HG02623 (cell line): ENCODE measurements around the gene TXNL4A.
"Not testable (repeated sequence)": the region's sequence is repeated elsewhere in the genome, so short reads cannot be mapped to it uniquely, and the experiment has no call there.

Source experiments
- ATAC-seq: cut with Tn5 transposase; IDR thresholded peaks from one replicate; pipeline ENCODE4 v1.9.1; 2021; ENCODE audit warnings: moderate library complexity; ENCODE audit not compliant: unreplicated experiment

The TXNL4A gene, protein sequence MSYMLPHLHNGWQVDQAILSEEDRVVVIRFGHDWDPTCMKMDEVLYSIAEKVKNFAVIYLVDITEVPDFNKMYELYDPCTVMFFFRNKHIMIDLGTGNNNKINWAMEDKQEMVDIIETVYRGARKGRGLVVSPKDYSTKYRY

DNA sequence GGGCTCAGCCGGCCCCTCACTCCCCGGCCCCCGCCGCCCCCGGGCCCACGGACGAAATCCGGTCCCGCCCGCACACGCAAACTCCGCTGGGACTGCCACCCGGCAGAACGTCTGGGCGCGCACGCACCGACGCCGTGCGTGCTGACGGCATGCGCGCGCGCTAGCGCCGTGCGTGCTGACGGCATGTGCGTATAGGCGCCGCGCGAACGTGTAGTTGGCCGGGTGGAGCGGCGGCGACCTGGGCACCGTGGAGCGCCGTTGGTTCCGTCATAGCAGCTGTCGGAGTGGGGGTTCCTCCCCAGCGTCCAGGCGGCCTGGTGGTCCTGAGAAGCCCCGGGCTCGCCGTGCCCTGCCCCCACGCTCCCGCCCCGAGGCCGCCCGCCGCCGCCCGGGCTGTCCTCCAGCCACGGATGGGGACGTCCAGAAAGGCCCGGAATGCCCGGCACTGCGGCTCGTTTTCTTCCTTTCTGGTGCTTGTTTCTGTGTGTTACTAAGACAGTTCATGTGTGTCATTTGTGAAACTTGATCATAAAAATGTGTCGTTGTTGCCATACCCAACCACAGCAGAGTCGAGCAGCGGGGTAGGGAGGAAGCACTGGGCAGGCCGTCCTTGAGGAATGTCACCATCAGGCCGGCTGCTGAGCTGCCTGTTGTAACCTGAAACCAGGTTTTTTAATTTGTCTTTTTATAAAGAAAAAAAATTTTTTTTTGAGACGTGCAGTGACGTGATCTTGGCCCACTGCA, at the start of gene TXNL4A:
Gene TXNL4A (minus strand): TSS at position 113 of the 744 bp plus-strand sequence. CDS start 171 bp downstream, outside the sequence.
- ATAC-seq: peak; percentile 97

DNA sequence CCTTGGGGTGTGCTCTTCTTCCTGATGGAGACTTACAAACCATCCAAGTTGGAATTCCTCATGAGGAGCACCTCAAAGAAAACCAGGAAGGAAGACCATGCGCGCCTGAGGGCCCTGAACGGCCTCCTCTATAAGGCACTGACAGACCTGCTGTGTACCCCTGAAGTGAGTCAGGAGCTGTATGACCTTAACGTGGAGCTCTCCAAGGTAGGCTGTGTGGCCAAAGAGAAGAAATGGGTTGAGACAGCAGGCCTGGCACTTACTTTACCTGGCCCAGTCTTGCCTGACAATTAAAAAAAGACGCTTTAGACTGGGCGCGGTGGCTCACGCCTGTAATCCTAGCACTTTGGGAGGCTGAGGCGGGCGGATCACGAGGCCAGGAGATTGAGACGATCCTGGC, 48.9 kb upstream of the TXNL4A start:
- ATAC-seq: no peak

DNA sequence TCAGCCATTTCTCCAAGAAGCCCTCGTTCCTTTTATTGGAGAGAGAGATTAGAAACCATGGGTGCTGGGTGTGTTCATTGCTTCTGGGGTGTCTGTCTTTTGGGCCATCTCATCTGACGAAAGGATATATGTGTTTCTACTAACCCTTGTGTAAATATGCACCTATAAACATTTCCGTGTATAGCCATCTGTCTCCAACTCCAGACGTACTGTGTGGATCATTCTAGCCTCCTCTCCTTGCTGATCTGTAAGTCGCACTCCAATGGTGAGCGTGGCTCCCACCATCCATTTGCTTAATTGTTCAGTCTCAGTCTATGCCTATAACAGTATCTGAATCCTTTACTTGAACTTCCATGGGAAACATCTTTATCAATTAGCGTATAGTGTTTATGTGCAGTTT, 47.6 kb upstream of the TXNL4A start:
- no peak for ATAC-seq

DNA sequence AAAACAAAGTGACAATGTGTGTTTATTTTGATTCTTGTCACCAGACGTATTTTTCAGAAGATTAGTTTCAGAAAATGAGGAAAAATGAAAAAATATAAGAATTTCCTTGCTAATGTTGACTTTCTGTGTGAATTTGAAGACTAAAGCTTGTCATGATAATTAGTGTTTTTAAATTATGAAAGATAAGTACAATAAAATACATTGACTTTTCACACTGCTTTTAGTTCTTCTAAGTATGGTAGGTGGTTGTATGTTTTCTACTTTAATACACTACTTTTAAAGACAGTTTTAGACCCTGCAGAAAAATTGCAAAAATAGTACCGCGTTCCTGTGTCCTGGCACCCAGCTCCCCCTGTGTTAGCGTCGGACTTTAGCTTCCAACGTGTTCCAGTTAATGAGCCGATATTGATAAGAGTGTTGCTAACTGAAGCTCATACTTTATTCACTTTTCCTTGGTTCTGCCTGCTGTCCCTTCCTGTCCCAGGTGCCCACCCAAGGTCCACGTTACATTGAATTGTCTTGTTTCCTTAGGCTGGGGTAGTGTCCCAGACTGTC, 46.6 kb upstream of the TXNL4A start:
- ATAC-seq: no peak

DNA sequence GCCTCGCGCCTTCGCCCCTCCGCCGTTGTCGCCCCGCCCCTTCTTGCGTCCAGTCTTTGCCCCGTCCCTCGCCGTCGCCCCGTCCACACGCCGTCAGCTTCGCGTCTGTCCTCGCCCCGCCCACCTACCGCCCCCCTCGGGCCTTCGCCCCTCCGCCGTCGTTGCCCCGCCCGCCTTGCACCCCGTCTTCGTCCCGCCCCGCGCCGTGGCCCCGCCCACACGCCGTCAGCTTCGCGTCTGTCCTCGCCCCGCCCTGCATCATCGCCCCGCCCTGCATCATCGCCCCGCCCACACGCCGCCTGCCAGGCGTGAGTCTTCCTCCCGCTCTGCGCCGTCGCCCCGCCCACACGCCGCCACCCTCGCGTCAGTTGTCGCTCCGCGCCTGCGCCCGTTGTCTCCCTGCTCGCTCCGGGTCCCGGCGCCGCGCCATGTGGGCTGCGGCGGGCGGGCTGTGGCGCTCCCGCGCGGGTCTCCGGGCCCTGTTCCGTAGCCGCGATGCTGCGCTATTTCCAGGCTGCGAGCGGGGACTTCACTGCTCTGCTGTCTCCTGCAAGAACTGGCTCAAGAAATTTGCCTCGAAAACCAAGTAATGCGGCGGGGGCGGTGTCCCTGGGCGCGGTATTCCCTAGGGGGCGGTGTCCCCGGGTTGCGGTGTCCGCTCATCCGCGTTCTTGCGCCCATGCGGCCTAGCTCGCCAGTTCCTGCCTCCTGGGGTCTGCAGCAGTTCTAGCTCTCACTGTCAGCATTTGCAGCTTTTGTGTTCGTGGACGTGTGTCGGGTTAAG, 45.9 kb upstream of the TXNL4A start, which contains the start of gene RBFA:
Gene RBFA (plus strand): TSS at position 367 of the 784 bp plus-strand sequence. CDS start 62 bp downstream, at position 429.
- peak; percentile 67 for ATAC-seq

DNA sequence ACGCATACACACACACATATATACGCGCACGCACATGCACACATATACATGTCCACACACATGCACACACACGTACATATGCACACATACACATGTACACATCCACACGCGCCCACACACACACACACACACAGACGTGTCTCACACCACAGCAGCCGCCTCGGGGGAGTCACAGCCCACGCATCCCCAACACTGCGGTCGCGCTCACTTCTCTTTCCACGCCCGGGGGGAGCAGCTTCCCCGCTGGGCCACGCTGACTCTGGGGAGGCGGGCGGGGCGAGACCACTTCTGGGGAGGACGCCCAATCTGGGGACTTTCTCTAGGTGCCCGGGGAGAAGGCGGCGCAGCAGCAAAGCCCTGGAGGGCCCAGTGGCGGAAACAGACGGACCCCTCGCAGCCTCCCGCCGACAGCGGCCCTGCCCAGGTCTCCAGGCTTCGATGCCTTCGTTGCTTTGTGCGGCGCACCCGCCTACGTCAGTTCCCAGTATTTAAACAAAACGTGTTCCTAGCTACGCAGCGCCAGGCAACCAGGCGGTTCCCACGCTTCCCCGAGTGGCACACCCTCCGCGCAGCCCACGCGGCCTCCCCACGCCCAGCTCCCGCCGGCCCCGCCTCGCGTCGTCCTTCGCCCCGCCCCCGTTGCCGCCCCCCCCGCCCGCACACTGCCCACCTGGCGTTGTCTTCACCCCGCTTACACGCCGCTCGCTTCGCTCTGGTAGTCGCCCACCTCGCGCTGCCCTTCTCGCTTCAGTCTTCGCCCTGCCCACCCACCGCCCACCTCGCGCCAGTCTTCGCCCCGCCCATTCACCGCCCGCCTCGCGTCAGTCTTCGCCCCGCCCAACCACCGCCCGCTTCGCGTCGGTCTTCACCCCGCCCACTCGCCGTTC, 45.1 kb upstream of the TXNL4A start:
- peak; percentile 35 for ATAC-seq

DNA sequence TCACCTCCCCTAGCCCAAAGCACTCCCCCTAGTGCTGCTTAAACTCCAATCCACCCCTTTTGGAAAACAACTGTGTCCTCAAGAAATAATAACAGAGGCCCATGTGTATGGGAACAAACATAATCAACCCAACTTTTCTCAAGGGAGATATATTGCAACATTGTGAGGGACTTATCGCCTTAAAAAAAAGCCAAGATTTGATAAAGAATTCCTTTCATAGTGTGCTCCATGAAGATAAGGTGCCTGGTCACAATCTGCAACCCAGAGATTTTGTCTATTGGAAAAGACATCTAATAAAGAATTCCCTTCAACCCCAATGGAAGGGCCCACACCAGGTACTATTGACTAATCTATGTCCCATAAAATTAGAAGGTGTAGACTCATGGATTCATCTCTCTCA, 41.3 kb upstream of the TXNL4A start:
- no peak for ATAC-seq

DNA sequence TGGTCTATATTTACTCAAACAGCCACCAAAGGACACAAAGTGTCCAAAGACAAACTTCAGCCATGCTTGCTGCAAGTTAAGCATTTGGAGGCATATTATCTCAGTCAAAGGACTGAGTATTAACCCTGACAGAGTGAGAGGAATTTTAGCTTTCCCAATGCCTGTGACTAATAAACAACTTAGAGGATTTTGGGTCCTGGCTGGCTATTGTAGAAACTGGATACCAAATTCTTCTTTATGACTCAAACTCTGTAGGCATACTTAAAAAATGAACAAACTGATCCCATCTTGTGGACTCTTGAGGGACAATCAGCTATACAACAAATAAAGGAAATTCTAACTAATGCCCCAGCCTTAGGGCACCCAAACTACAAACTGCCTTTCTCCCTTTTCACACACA, 39.4 kb upstream of the TXNL4A start:
- ATAC-seq: not testable (repeated sequence)

DNA sequence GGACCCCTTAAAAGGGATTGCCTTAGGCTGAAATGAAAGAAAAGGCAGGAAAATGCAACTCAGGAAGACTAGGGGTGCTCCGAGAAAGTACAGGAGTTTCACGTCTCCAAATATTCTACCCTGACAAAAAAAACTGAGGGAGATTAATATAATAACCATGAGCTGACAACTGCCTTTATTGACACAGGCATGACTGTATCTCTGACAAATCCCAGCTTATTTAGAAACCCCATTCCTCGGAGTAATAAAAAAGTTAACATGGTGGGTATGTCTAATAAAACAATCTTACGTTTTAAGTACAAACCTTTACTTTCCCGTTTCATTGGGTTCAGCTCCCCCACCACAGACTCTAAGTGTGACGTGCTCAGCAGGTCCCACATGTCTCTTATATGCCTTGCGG, 38.0 kb upstream of the TXNL4A start:
- ATAC-seq: no peak

DNA sequence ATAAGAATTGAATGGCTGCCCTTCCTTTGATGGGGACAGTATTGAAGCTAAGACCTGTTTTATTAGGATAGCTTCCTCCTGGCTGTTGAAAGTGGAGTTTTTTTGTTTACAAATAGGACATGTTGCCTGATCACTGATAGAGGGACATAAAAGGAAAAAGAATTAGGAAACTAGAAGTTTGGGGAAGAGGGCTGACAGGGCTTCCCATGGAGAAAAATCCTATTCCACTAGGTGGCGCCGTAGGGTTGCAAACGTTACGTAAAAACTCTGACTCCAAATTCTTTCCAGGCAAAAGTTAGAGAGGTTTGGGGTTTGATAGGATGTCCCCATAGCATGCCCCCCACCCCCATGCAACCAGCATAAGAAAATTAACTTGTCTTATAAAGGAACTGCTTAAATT, 34.8 kb upstream of the TXNL4A start:
- no peak for ATAC-seq

DNA sequence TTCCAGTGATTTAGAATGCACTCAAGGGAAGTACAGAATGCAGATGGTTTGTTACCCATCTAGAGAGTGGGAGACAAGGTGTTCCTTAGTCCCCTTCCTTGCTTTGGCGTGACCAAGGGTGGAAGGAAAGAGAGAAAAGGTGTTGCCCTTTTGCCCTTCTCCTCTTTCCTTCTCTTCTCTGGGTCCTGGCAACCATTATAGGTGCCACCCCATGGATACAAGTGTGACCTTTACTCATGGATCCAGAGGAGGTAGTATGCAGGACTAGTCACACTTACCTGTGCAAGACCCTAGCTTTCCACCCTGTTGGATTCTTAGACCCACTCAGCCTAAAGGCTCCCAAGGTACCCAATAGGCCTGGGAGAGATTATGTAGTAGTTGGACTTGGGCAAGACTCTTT, 34.2 kb upstream of the TXNL4A start:
- ATAC-seq: no peak

DNA sequence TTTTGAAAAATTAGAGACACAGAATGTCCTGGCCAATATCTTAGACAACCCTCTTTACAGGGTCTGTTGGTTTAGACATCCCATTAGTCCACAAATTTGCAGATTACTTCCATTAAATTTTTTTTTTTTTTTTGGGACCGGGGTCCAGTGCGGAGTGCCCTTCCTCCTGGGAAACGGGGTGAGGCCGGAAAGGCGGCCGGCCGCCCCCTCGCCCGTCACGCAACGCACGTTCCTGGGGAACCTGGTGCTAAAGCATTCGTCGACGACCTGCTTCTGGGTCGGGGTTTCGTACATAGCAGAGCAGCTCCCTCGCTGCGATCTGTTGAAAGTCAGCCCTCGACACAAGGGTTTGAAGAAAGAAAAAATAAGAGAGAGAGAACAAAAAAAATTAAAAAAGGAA, 24.4 kb upstream of the TXNL4A start:
- no peak for ATAC-seq

DNA sequence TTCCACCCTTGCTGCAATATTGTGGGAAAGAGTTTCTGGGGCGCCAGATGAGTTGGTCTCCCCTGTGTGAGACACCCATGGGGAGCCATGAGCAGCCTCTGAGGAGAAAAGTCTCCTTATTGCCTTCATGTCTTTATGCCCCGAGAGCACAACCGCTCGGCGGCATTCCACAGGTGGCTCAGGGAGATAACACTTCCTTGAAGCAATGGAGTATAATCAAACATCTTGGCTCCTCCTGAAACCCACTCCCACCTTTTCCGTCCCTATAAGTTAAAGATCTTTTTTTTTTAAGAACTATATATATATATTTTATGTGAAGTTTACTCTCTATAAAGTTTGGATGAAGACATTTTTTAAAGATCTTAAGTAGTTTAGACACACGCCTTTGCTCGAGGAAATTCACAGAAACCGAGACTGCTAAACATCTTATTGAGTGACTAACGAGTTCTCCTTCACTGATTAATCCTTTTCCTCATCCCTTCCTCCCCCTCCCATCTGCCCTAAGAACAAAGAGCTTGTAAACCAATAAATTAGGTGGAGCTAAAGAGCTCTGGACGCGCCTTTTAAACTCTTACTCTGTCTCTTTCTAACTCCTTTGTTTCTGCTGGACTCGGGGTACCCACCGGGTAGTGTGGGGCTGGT, 23.3 kb upstream of the TXNL4A start:
- ATAC-seq: not testable (repeated sequence)

DNA sequence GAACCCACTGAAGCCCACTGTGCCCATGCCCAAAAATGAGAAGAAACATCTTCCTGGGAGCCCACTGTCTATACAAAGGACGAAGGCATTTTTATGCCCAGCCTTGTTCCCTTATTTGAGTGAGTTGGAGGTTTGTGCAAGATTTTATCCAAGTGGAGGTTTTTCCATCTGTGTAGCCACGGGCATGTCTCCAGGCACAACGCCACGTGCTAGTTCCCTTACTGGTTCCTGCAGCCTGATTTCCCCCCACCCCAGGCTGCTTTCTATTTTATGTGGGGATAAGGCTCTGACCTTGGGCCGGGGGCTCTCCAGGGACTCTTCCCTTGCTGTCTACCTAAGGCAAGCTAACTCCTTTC, 22.2 kb upstream of the TXNL4A start:
- no peak for ATAC-seq

DNA sequence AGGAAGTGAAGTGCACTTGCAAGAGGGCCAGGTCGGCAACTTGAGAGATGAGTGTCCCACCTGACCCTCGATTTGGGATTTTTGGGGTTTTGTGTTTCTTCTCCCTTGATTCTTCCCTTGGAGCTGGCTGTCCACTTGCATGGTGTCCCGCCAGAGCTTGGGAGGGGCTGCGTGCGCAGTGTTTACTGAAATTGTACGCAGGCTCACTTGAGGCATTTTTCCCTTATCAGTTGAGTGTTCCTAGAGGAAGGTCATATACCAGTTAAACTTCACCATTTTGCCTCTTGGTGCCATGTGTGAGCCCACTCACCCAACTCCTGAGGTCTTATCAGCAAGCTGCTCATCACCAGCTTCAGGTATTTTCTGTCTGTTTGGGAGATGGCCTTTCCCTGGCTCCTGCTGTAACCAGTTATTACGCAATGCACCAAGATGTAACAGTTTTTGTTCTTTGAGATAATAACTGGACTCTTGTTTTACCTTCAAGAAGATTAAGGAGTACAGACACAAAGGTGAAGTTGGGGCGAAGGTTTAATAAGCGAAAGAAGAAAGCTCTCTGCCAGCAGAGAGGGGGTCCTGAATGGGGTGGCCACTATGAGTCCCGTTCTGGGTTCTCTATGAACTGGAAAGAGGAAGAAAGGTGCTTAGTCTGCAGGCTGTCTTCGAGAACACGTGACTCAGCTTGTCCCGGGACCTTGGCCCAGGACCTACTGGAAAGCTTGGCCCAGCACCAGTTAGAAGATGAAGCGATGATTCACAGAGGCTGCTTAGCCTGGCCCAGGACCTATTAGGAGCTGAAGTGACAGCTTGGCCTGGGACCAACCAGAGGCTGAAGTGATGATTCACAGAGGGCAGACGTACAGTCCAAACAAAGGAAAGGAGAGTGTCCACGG, 21.5 kb upstream of the TXNL4A start:
- ATAC-seq: no peak

DNA sequence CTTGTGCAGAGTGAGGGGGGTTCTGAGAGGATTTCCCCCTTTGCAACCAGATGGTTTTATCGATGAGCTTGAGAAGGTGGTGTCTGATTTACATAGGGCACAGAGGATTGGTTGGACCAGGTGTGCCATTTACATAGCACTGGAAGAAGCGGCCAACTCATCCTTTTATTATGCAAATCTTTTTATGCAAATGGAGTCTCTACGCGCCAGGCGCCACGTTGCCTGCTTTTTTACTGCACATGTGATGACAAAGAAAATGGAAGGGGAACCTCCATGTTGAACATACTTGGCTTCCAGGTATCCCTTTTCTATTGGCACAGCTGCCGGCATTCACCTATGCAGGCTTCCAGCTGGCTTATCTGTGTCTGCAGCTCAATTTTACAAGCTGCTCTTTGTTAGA, 18.4 kb upstream of the TXNL4A start:
- ATAC-seq: no peak

DNA sequence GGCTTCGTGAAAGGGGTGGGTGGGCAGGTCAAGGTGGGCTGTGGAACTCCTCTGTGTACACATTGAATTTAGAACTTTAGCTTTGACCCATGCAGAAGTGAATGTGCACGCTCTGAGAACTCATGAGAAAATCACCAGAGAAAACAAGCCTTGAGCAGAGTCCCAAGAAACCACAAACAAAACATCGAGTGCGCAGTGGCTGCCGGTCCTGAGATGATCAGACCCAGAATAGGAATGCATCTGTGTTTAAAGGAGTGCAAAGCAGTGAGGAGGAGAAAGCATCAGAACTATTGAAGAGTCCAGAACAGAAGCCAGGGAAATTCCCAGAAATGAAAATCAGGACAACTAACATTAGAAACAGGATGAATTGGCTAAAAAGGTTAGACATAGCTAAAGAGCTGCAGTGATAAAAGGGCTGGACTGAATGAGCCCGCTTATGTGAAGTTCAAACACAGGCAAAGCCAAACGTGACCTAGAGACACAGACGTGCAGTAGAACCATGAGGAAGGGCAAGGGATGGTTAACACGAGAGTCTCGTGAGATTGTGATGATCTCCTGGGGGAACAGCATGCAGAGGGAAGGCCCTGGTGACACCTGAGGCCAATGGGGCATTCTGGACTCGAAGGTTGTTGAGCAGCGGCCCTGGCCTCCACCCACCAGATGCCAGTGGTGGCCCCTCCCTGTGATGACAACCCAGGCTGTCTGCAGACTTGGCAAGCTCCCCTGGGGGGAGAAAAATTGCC, 16.4 kb upstream of the TXNL4A start:
- ATAC-seq: no peak

DNA sequence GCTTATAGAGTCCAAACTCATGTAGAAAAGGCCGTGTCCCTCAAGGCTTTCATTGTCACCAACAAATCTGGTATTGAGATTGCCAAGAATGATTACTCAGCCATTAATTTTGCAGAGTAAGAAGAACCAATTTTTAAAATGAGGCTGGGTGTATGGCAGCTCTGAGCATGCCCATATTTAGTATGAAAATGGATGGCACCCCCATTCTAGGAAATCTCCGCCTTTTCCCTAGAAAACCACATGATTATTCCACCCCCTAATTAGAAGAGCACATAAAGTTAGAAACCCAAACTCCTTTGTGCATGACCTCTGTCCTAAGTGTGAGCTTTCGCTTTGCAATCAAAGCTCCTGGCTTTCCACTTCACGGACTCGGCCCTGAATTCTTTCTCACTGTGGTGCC, 14.1 kb upstream of the TXNL4A start:
- ATAC-seq: no peak

DNA sequence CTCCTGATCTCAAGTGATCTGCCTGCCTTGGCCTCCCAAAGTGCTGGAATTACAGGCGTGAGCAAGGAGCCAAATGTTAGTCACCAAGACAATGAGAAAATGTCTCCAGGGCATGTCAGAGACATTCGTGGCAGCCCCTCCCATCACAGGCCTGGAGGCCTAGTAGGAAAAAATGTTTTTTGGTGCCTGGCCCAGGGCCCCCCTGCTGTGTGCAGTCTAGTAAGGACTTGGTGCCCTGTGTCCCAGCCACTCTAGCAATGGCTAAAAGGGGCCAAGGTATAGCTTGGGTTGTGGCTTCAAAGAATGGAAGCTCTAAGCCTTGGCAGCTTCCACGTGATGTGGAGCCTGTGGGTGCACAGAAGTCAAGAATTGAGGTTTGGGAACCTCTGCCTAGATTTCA, 12.5 kb upstream of the TXNL4A start:
- no peak for ATAC-seq
